ENCODE results near the gene CCDC192. TPM values are rescaled to one million over a fixed set of nuclear protein-coding genes. Genes with fewer than 3 reads are reported as not detected.

Gene CCDC192
- total RNA-seq, 1 experiment from 2014 or later = 0.24 TPM

- Histone ChIP-seq H3K4me3 (ENCODE audit: insufficient read depth, low read depth, low read length) (no peak overlapping the region), H3K27me3 (ENCODE audit: control insufficient read depth, insufficient read depth, low read length) (no peaks in the 10 kb centered on the region), H3K36me3 (replicated peaks; ENCODE audit: control insufficient read depth, insufficient read depth, low read length) (no peaks in the 10 kb centered on the region)
- no peak for DNase-seq
Observed at GRCh38 chr5:127872494-127872893, 169.3 kb downstream of the CCDC192 start.

GRCh38 chr5:127875235-127876021 is 172.2 kb downstream of the CCDC192 start:
- Histone ChIP-seq H3K36me3 (replicated peaks; ENCODE audit: control insufficient read depth, insufficient read depth, low read length) (no peaks in the 10 kb centered on the region), H3K27me3 (ENCODE audit: control insufficient read depth, insufficient read depth, low read length) (no peaks in the 10 kb centered on the region), H3K4me3 (ENCODE audit: insufficient read depth, low read depth, low read length) (no peak overlapping the region)
- peak; percentile 30 for DNase-seq

GRCh38 chr5:127876384-127876783 is 173.2 kb downstream of the CCDC192 start:
- no peaks in the 10 kb centered on the region for H3K27me3 ChIP-seq (ENCODE audit: control insufficient read depth, insufficient read depth, low read length)
- no peak overlapping the region for H3K4me3 ChIP-seq (ENCODE audit: insufficient read depth, low read depth, low read length)
- H3K36me3 ChIP-seq (replicated peaks; ENCODE audit: control insufficient read depth, insufficient read depth, low read length) = no peaks in the 10 kb centered on the region
- DNase-seq = no peak

GRCh38 chr5:127878174-127878750 is 175.1 kb downstream of the CCDC192 start:
- DNase-seq = peak; percentile 58
- Histone ChIP-seq H3K36me3 (replicated peaks; ENCODE audit: control insufficient read depth, insufficient read depth, low read length) (no peaks in the 10 kb centered on the region), H3K4me3 (ENCODE audit: insufficient read depth, low read depth, low read length) (no peak overlapping the region), H3K27me3 (ENCODE audit: control insufficient read depth, insufficient read depth, low read length) (no peaks in the 10 kb centered on the region)

- Histone ChIP-seq H3K36me3 (replicated peaks; ENCODE audit: control insufficient read depth, insufficient read depth, low read length) (no peaks in the 10 kb centered on the region), H3K27me3 (ENCODE audit: control insufficient read depth, insufficient read depth, low read length) (no peaks in the 10 kb centered on the region), H3K4me3 (ENCODE audit: insufficient read depth, low read depth, low read length) (no peak overlapping the region)
- DNase-seq = no peak
Observed at GRCh38 chr5:127884416-127884815, 181.2 kb downstream of the CCDC192 start.

GRCh38 chr5:127885176-127885575 is 182.0 kb downstream of the CCDC192 start:
- no peak for DNase-seq
- Histone ChIP-seq H3K27me3 (ENCODE audit: control insufficient read depth, insufficient read depth, low read length) (no peaks in the 10 kb centered on the region), H3K4me3 (ENCODE audit: insufficient read depth, low read depth, low read length) (no peak overlapping the region), H3K36me3 (replicated peaks; ENCODE audit: control insufficient read depth, insufficient read depth, low read length) (no peaks in the 10 kb centered on the region)

GRCh38 chr5:127886081-127886480 is 182.9 kb downstream of the CCDC192 start:
- H3K4me3 ChIP-seq (ENCODE audit: insufficient read depth, low read depth, low read length) = no peak overlapping the region
- H3K36me3 ChIP-seq (replicated peaks; ENCODE audit: control insufficient read depth, insufficient read depth, low read length) = no peaks in the 10 kb centered on the region
- DNase-seq = no peak
- H3K27me3 ChIP-seq (ENCODE audit: control insufficient read depth, insufficient read depth, low read length) = no peaks in the 10 kb centered on the region

GRCh38 chr5:127887282-127887681 is 184.1 kb downstream of the CCDC192 start:
- H3K36me3 ChIP-seq (replicated peaks; ENCODE audit: control insufficient read depth, insufficient read depth, low read length) = no peaks in the 10 kb centered on the region
- no peak overlapping the region for H3K4me3 ChIP-seq (ENCODE audit: insufficient read depth, low read depth, low read length)
- DNase-seq = no peak
- no peaks in the 10 kb centered on the region for H3K27me3 ChIP-seq (ENCODE audit: control insufficient read depth, insufficient read depth, low read length)

GRCh38 chr5:127891942-127892341 is 188.8 kb downstream of the CCDC192 start:
- Histone ChIP-seq H3K4me3 (ENCODE audit: insufficient read depth, low read depth, low read length) (no peak overlapping the region), H3K27me3 (ENCODE audit: control insufficient read depth, insufficient read depth, low read length) (no peaks in the 10 kb centered on the region), H3K36me3 (replicated peaks; ENCODE audit: control insufficient read depth, insufficient read depth, low read length) (no peaks in the 10 kb centered on the region)
- DNase-seq = no peak

GRCh38 chr5:127892467-127893207 is 189.4 kb downstream of the CCDC192 start:
- Histone ChIP-seq H3K36me3 (replicated peaks; ENCODE audit: control insufficient read depth, insufficient read depth, low read length) (no peaks in the 10 kb centered on the region), H3K4me3 (ENCODE audit: insufficient read depth, low read depth, low read length) (no peak overlapping the region), H3K27me3 (ENCODE audit: control insufficient read depth, insufficient read depth, low read length) (no peaks in the 10 kb centered on the region)
- DNase-seq = no peak

- Histone ChIP-seq H3K27me3 (ENCODE audit: control insufficient read depth, insufficient read depth, low read length) (no peaks in the 10 kb centered on the region), H3K4me3 (ENCODE audit: insufficient read depth, low read depth, low read length) (no peak overlapping the region), H3K36me3 (replicated peaks; ENCODE audit: control insufficient read depth, insufficient read depth, low read length) (no peaks in the 10 kb centered on the region)
- DNase-seq = no peak
Observed at GRCh38 chr5:127893232-127893631, 190.0 kb downstream of the CCDC192 start.

GRCh38 chr5:127894461-127894860 is 191.3 kb downstream of the CCDC192 start:
- DNase-seq = no peak
- no peaks in the 10 kb centered on the region for H3K27me3 ChIP-seq (ENCODE audit: control insufficient read depth, insufficient read depth, low read length)
- H3K4me3 ChIP-seq (ENCODE audit: insufficient read depth, low read depth, low read length) = no peak overlapping the region

GRCh38 chr5:127898551-127899213 is 195.5 kb downstream of the CCDC192 start:
- Histone ChIP-seq H3K27me3 (ENCODE audit: control insufficient read depth, insufficient read depth, low read length) (no peaks in the 10 kb centered on the region; the same call in 1 of the 2 replicates), H3K36me3 (replicated peaks; ENCODE audit: control insufficient read depth, insufficient read depth, low read length) (no peaks in the 10 kb centered on the region), H3K4me3 (ENCODE audit: insufficient read depth, low read depth, low read length) (no peak overlapping the region)
- DNase-seq = no peak

More at GRCh38 chr5:127894461-127894860, 191.3 kb downstream of the CCDC192 start:
- H3K36me3 ChIP-seq (replicated peaks; ENCODE audit: control insufficient read depth, insufficient read depth, low read length) = no peaks in the 10 kb centered on the region

- no peak for DNase-seq
- Histone ChIP-seq H3K36me3 (replicated peaks; ENCODE audit: control insufficient read depth, insufficient read depth, low read length) (no peaks in the 10 kb centered on the region), H3K4me3 (ENCODE audit: insufficient read depth, low read depth, low read length) (no peak overlapping the region), H3K27me3 (ENCODE audit: control insufficient read depth, insufficient read depth, low read length) (no peaks in the 10 kb centered on the region; the same call in 1 of the 2 replicates)
Observed at GRCh38 chr5:127899214-127899610, 196.0 kb downstream of the CCDC192 start.
